Sciatic nerve (tissue), 2 donors: ENCODE results near the gene JARID2. TPM values are rescaled to one million over a fixed set of nuclear protein-coding genes. Genes with fewer than 3 reads are reported as not detected.

Experiments used
- ATAC-seq: fragments of 200-7000 bp; cut with Tn5 transposase; one replicate; pipeline ENCODE4 v1.9.1; 2020; ENCODE audit warnings: mild to moderate bottlenecking, moderate library complexity
- DNase-seq: peaks from one replicate; pipeline ENCODE4 v3.0.0-alpha.2; 2020; ENCODE audit warnings: low spot score
- intact Hi-C: fragments of 100-400 bp; cut with DNase I; formaldehyde crosslinking; loops from one replicate; pipeline ENCODE4 v1.14.2; 2022
- total RNA-seq: library from RNA; stranded (reverse); fragmentation: NEBNext Ultra II Directional; extraction: Animal tissue kit (Norgen Biotek cat#: 25700); gene quantifications from one replicate; pipeline ENCODE4 v1.2.1, GENCODE V29; 2021
- donor health status: DM: no; HTN: no; CAD: no.
- donor health status: DM: no; HTN: no; CAD: no.

Gene JARID2
- total RNA-seq, 1 donor from 2014 or later: 12.7 TPM

DNA sequence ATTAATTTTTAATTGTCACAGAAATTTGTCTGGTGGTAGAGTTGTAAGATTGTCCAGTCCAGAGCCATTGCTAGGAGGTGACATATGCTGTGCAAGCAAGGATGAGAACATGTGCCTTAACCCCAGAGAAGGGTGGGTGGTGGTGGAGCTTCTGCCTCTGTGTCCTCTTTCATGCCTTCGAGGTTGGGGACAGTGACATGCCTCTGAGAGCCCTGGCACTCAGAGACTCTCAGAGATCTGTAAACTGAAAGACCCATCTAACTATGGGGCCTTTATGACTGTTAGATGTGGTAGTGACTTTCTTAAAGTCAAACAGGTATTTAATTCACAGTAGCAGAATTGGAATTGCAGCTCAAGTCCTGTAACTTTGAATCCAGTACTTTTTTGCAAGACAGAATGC lies 132.4 kb downstream of the JARID2 start:
- no peak for ATAC-seq
- intact Hi-C loops: no loop called here
- DNase-seq: no peak

DNA sequence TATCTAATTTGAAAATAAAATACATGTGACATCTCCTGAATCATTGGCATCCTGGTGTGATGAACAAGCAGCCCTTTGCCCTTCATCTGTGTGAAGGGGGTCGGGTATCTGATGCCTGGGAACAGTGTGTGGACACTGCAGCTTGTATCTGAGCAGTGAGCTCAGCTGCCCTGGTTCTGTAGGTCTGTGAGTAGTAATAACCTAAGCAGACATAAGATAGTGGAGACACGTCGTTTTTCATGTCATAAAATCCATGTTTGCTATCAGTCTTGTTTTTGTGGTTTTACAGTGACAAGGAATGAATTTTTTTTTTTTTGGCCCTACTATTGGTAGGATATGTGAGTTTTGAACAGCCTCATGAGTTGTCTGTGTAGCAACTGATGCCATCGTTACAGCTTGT lies 133.0 kb downstream of the JARID2 start:
- no peak for DNase-seq
- intact Hi-C loops: no loop called here
- no peak for ATAC-seq

DNA sequence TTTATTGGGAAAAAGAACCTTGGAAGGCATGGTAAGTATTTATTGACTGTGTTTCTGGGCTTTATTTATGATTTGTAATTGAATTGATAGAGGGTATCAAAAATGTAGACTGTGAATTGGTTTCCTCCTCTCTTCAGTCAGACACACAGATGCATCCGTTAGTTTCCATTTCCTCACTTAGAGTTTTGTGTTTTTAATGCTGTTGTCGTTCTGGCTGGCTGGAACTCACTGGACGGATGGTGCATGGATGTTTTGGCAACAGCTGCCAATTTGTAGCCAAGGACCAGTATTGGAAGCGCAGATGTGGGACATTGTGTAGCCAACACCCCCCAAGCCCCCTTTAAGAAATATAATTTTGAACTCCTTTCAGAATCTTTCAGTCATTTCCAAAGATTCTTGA lies 134.5 kb downstream of the JARID2 start:
- intact Hi-C loops: no loop called here
- ATAC-seq: no peak

DNA sequence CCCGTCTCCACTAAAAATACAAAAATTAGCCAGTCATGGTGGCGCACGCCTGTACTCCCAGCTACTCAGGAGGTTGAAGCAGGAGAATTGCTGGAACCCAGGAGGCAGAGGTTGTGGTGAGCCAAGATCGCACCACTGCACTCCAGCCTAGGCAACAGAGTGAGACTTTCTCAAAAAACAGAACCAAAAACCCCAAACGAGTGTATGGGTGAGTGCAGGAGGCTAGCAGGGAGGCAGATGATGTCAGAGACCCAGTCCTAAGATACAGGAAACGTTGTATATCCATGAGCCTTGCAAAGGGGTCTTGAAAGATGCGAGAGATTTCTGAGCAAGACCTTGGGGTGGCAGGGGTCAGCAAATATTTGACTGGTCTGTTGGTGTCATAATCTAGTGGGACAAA lies 136.2 kb downstream of the JARID2 start:
- no peak for ATAC-seq
- intact Hi-C loops: no loop called here
- no peak for DNase-seq

More for the DNA sequence above, 134.5 kb downstream of the JARID2 start:
- DNase-seq: no peak

DNA sequence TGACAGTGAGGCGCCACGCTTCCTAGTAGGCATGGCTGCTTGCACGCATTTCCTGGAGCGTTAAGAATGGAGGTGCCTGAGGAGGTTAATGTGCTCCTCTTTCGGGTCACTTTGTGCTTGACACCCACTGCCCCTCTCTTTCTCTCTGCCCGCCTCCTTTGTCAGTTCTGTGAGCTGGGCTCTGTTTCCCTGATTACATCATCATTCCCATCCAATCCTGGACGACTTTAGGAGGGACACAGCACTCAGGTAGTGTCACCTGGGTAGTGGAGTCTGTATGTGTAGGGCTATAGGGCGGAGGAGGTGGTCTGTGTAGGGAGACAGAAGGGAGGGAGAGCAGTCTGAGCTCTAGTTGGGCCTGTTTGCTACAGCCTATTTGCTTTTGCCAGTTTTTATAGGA lies 136.8 kb downstream of the JARID2 start:
- intact Hi-C loops: no loop called here
- ATAC-seq (no peak), DNase-seq (no peak)

DNA sequence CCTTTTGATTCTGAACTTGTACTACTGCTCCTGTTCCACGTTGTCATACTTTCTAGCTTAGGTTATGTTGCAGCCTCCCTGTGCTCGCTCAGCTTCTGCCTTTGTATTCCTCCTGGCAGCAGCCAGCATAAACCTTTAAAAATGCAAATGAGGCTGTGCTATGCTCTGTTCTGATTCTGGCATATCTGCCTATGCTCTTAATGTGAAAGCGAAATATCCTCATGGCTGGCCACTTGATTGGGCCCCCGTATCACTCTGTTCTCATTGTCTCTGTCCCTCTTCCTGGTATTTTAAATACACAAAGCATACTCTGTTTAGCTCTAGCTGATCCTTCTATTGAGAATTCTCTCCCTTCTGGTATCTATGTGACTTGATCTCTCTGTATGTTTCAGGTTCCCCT lies 139.0 kb downstream of the JARID2 start:
- no peak for DNase-seq
- no peak for ATAC-seq
- intact Hi-C loops: no loop called here

DNA sequence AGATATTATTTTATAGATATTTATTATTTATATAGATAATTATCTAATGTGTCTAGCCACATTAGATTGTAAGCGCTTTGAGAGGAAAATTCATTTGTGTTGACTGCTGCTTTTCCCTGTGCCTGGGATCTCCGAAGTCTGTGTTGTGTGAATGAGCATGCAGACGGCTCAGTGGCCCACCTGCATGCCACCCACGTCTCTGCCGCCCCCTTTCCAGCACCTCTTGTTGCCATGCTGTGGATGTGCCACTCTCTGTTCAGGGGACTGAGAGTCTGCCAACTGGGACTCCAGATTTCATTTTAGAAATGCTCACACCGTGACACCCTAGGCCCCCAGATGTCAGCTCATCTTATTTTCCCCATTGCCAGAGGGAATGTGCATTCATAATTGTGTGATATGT lies 139.7 kb downstream of the JARID2 start:
- intact Hi-C loops: no loop called here
- DNase-seq (no peak), ATAC-seq (no peak)

DNA sequence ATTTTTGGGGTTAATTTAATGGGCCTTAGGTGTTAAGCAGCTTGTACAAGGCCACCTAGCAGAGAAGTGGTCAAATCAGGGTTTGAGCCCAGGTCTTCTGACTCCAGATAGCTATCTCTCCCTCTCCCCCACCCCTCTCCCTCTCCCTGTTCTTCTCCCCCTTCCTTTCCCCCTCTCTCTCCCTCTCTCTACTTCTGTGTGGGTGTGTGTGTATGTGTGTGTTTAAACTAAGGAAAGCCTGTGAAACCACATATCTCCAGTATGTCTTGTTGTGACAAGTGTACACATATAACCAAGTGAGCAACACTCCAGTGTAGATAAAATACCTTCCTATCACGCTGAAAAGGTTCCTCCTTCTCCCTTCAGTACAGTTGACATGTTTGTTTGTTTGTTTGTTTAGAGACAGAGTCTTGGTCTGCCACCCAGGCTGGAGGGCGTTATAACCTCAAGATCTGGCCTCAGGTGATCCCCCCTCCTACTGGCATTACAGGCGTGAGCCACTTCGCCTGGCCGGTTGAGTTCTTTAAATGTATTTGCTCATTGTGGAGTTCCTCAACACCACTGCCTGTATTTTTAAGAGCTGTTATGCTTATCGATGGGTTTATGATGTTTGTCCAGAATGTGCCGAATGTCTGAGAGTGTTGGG lies 140.4 kb downstream of the JARID2 start:
- intact Hi-C loops: no loop called here
- DNase-seq (no peak), ATAC-seq (no peak)

DNA sequence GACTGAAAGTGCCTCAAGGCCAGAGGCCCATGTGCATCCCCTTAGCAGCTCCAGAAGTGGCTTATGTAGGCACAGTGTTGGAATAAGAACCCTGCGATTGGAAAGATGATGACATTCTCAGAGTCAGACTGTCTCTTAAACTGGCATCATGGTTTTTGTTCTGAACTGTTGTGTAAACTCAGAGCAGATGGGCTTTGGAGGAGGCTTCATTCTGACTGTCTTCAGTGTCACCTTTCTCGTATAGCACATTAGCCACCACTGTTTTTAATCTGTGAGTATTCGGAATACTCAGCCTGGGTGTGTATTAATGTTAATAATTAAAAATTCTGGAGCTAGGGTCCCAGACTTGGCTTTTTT lies 140.9 kb downstream of the JARID2 start:
- DNase-seq (no peak), ATAC-seq (no peak)
- intact Hi-C loops: no loop called here

DNA sequence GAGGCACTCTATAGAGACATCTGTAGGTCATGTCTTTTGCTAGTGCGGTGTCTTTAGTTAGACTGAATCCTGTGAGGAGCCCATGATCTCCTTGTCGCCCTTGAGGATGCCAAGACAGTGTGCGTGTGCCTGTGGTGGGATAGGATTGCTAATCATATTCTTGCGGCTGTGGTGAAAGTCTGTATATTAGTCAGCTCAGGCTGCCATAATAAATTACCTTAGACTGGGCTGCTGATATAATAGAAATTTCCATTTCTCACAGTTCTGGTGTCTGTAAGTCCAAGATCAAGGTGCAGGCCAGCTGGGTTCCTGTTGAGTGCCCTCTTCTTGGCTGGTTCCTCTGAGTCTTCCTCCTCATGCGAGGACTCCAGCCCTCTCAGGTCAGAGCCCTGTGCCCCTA lies 141.2 kb downstream of the JARID2 start:
- intact Hi-C loops: no loop called here
- DNase-seq: no peak
- no peak for ATAC-seq

DNA sequence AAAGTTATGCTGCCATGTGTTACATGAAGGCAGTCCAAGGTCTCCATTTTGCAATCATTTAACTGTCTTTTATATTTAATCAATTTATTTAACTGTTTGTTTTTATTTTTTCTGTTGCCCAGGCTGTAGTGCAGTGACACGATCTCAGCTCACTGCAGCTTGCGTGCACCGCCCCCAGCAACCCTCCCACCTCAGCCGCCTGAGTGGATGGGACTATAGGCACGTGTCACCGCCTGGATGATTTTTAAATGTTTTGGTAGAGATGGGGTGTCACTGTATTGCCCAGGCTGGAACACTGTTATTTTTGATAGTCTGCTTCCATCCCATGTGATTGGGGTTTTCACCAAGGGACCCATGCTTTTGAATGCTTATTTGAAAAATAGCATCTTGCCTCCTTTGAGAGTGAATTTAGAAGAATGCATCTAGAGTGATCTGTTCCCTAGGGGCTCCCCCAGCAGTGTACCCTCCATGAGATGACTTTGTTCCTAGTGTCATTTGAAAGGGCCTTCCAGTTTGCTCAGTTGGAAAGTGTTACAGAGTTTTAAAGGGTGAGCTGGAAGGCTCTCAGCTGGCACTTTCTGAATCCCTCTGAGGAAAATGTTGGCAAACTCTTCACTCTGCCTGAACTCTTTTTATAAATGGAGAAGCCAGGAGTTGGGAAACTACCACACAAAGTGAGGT lies 143.4 kb downstream of the JARID2 start:
- intact Hi-C loops: no loop called here
- DNase-seq: no peak
- peak; percentile 77 for ATAC-seq

DNA sequence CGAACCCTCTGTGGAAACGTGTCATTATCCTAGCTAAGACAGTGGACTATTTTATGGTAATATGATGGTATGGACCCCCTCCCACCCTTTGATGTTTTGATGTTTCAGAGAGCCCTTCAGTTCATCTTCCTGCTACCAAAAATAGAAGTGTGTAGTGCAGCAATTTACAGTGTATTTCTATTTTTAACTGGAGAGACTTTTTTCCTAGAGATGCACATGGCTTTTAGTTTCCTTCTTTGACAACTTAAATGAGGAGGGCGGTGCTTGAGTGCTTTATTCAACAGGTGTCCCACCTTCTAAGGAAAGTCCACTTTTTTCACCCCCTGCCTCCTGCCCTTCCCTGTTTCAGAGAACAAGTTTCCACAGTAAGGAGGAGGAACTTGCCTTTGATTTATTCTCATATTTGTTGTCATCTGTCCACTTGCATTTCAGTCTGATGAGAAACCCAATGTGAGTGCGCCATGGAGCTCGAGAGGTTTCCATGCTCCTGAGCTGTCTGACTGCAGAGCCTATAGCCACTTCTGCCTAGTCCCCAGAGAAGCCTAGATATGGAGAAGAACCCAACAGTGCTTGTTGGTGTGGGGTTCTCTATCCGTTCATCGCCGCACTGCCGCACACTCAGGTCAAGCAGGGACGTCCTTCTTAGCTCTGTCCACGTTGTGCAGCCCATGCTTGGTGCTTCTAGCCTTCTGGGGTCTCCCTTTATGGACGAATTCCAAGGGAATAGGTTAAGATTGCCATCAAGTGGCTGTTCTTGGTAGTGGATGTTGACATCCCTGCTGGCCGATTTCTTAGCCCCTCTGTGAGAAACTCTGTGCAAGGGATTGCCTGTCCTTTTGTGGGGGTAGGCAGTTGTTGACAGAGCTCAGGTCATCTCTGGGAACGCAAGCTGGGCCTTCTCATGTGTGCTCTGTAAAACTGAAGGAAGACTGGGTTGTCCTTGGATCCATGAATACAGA lies 144.2 kb downstream of the JARID2 start:
- ATAC-seq: peak; percentile 64
- no peak for DNase-seq
- intact Hi-C loops: no loop called here

DNA sequence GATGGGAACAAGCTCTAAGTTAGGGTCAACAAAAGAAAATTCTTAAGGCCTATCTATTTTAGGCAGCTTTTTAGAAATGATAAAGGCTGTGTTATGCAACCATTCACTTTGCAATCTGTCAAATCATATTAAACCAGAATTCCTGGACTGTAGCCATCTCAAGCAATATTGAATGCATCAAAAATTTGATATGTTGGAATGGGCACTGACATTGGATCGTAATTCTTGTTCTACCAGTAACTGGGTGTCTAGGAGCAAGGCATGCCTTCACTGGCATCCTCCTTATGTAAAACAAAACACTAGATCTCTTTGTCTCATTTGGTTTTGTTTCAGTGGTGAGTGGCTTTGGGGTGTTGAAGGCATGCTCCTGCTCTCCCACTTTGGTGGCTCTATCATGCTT lies 145.6 kb downstream of the JARID2 start:
- intact Hi-C loops: no loop called here
- ATAC-seq (no peak), DNase-seq (no peak)

DNA sequence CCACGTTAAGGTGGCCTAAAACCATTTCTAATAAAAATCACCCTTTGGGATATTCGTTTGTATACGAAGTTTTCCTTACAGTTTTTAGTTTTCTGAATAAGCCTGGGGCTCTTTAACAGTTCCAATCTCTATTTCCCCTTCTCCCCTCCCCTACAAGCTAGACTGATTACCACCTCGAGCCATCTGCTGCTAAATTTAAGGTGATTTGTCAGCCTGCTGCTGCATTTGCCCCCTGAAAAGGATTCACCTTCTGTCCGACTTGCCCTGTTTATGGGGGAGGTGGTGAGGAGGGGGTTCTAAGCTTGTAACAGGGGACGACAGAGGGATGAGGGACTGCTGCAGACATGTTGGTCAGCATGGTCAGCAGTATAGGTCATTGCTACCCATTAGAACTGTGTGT lies 146.3 kb downstream of the JARID2 start:
- intact Hi-C loops: loop anchor here (1.0 kb wide), 1 partner anchor 25 kb away; no protein-coding TSS in a partner anchor
- DNase-seq (no peak), ATAC-seq (no peak)

DNA sequence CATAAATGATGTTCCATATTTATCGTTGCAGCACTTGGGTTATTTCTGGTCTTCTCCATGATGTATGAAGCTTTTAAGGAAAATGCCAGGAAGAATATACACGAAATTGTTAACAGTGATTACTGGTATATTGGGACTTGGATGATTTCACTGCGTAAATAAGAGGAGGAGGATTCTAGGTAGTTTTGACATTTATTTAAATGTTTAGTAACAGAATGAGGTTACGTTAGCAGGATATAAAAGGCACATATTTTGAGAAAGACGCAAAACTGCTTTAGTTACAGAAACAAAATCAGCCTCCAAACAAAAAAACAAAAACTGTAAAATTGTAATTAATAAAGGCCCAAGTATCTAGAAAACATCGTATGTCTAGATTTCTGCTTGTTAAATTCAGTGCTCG lies 147.7 kb downstream of the JARID2 start:
- DNase-seq (no peak), ATAC-seq (no peak)
- intact Hi-C loops: no loop called here

DNA sequence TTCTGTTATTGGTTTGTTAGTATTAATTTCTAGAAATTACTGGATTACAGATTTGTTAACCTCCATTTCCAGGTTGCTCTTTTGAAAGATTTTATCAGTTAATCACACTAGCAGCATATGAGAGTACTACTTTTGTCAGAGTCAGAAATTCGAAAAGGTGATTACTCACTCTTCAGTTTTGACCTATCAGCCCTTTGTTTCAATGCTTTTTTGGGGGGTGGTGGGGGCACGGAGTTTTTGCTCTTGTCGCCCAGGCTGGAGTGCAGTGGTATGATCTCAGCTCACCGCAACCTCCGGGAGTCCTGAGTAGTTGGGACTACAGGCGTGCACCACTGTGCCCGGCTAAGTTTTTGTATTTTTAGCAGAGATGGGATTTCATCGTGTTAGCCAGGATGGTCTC lies 149.2 kb downstream of the JARID2 start:
- ATAC-seq (no peak), DNase-seq (no peak)
- intact Hi-C loops: no loop called here

DNA sequence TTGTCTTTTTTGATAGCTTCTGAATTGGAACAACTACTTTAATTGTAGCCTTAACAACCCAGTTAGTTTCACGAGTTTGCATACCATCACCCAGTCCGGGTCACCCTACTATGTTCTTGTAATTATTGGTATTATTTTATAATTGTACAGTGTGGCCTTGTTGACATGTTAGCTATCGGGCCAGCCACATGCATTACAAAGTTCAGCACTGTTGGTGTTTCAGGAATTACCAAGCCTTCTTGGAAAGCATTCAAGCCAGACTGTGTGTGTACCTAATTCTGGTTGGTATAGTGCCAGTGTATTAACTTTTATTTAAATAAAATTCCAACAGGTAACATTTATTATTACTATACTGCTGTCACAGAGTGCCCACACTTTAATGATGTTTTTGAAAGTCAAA lies 150.9 kb downstream of the JARID2 start:
- DNase-seq: no peak
- intact Hi-C loops: no loop called here
- no peak for ATAC-seq

DNA sequence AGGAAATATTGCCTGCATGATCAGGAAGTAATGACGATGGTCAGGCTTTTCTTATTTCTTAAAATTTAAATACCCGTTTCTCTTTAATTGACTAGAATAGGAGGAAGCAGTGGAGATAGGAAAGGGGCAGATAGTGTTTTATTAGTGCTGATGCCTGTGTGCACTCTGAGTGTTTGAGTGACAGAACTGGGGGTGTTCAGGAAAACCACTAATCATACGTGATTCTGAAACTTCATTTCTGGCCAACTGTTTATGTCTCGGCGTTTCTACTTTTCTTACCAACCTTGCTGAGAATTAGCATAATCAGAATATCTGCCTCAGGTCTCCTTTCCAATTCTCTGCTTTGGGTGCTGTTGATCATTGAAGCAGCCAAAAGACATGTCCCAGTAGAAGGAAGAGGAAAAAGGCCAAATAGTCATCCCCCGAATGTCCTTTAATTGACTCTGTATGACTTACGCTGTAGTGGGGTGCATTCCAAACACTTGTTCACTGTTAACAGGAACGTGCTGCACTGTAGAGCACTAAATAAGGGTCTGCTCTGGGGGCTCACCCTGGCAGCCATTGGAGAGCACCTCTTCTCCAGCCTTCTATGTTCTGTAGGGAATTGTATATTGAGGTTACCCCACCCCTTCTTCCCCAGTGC lies 152.9 kb downstream of the JARID2 start:
- ATAC-seq (no peak), DNase-seq (no peak)
- intact Hi-C loops: no loop called here

DNA sequence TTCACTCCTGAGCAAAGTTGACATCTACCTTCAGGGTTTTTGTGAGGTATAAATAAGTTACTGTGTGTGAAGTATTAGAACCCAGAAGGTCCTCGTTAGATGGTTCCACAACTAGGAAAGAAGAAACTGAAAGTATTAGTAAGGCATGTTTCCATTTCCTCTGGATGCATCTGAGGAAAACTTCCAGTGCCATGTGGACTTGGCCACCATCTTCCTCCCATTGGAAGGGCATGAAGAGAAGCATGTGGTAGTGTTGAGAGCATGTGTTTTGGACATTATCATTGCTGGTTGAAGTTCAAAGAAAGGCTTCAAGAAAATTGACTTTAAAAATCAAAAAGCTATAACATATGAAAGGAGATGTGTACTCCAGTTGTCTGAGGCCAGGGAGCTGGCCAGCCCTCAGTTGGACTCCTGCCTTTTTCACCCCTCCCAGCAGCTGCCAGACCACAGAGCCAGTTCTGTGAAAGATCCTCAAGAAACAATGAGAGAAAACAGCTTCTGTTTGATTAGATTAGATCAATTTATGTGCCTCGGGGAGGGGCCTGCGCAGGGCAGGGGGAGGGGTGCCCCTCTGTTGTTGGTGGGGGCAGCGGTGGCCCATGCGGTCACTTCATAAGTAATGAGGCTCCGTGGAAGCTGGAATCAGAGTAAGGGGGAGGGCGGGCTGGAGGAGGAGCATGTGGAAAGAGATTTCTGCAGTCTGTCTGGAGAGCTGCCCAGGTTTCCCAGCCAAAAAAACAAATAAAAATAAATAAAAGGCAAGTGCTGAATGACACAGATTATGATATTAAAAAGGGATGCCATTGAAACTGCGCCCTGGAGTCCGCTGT lies 154.0 kb downstream of the JARID2 start:
- peak; percentile 90 for ATAC-seq
- intact Hi-C loops: no loop called here
- DNase-seq: peak; percentile 84
